Left ventricle myocardium inferior (tissue), 1 donor: ENCODE data around the gene SLC5A6. TPM values are rescaled to one million over a fixed set of nuclear protein-coding genes. Genes with fewer than 3 reads are reported as not detected.

Experiments used
- DNase-seq: peaks from one replicate; pipeline ENCODE4 v3.0.0-alpha.2; 2020
- H3K27ac ChIP-seq: fragments of 200-600 bp; replicated peaks from 2 replicates; pipeline ENCODE4 v1.8.0; 2021
- H3K27me3 ChIP-seq: fragments of 200-600 bp; 2 replicates; pipeline ENCODE4 v1.8.0; 2021; ENCODE audit warnings: low read depth
- H3K36me3 ChIP-seq: fragments of 200-600 bp; 2 replicates; pipeline ENCODE4 v1.8.0; 2021
- H3K4me1 ChIP-seq: fragments of 200-600 bp; 2 replicates; pipeline ENCODE4 v1.8.0; 2021
- H3K4me3 ChIP-seq: fragments of 200-600 bp; 2 replicates; pipeline ENCODE4 v1.8.0; 2021; ENCODE audit warnings: mild to moderate bottlenecking, moderate library complexity
- H3K9me3 ChIP-seq: fragments of 200-600 bp; replicated peaks from 2 replicates; pipeline ENCODE4 v1.8.0; 2021
- CTCF ChIP-seq: fragments of 200-600 bp; IDR thresholded peaks from 2 replicates; pipeline ENCODE4 v1.8.0; 2021; ENCODE audit warnings: antibody characterized with exemption, mild to moderate bottlenecking, borderline replicate concordance
- intact Hi-C: fragments of 100-400 bp; cut with micrococcal nuclease; formaldehyde crosslinking; loops from one replicate; pipeline ENCODE4 v1.11.0; 2022
- total RNA-seq: library from RNA; stranded (reverse); fragmentation: NEBNext Ultra II Directional; extraction: Animal tissue kit (Norgen Biotek cat#: 25700); gene quantifications from one replicate; pipeline ENCODE4 v1.2.1, GENCODE V29; 2021
- donor health status: DM: no; HTN: yes; CAD: no; lungs with severe emphysema.

The SLC5A6 gene
- total RNA-seq, 1 donor from 2014 or later = 12.0 TPM

- H3K9me3 ChIP-seq = no peaks in the 10 kb centered on the region
- H3K36me3 ChIP-seq = peaks cover 100% of the 10 kb centered on the region
- DNase-seq = no peak
- H3K27ac ChIP-seq = no peak overlapping the region
- H3K27me3 ChIP-seq = no peaks in the 10 kb centered on the region
- no peak for TF ChIP-seq CTCF
- intact Hi-C loops = no loop called here
- no peak overlapping the region for H3K4me3 ChIP-seq
- no peaks in the 10 kb centered on the region for H3K4me1 ChIP-seq
Observed at GRCh38 chr2:27236136-27236535, 24.1 kb upstream of the SLC5A6 start.

GRCh38 chr2:27233341-27233740 is 21.3 kb upstream of the SLC5A6 start:
- Histone ChIP-seq H3K4me3 (no peak overlapping the region), H3K27me3 (no peaks in the 10 kb centered on the region), H3K4me1 (no peaks in the 10 kb centered on the region), H3K27ac (no peak overlapping the region), H3K36me3 (peaks cover 97% of the 10 kb centered on the region), H3K9me3 (no peaks in the 10 kb centered on the region)
- no peak for DNase-seq
- intact Hi-C loops = no loop called here
- TF ChIP-seq CTCF = no peak

GRCh38 chr2:27231921-27232320 is 19.9 kb upstream of the SLC5A6 start:
- intact Hi-C loops = no loop called here
- no peak for DNase-seq
- no peaks in the 10 kb centered on the region for H3K9me3 ChIP-seq

GRCh38 chr2:27227501-27227900 is 15.4 kb upstream of the SLC5A6 start:
- TF ChIP-seq CTCF = no peak
- intact Hi-C loops = no loop called here

More at GRCh38 chr2:27231921-27232320, 19.9 kb upstream of the SLC5A6 start:
- no peaks in the 10 kb centered on the region for H3K27me3 ChIP-seq
- H3K4me1 ChIP-seq = no peaks in the 10 kb centered on the region
- TF ChIP-seq CTCF = no peak
- peaks cover 97% of the 10 kb centered on the region for H3K36me3 ChIP-seq
- no peak overlapping the region for H3K27ac ChIP-seq
- H3K4me3 ChIP-seq = no peak overlapping the region

GRCh38 chr2:27225526-27225925 is 13.5 kb upstream of the SLC5A6 start:
- Histone ChIP-seq H3K36me3 (peaks cover 96% of the 10 kb centered on the region), H3K27ac (no peak overlapping the region), H3K9me3 (no peaks in the 10 kb centered on the region), H3K4me1 (no peaks in the 10 kb centered on the region), H3K4me3 (no peak overlapping the region), H3K27me3 (no peaks in the 10 kb centered on the region)
- intact Hi-C loops = no loop called here
- no peak for DNase-seq
- TF ChIP-seq CTCF = no peak

More at GRCh38 chr2:27227501-27227900, 15.4 kb upstream of the SLC5A6 start:
- Histone ChIP-seq H3K4me3 (no peak overlapping the region), H3K36me3 (peaks cover 96% of the 10 kb centered on the region), H3K4me1 (no peaks in the 10 kb centered on the region), H3K9me3 (no peaks in the 10 kb centered on the region), H3K27ac (no peak overlapping the region), H3K27me3 (no peaks in the 10 kb centered on the region)
- no peak for DNase-seq

GRCh38 chr2:27223416-27223815 is 11.3 kb upstream of the SLC5A6 start:
- Histone ChIP-seq H3K27ac (no peak overlapping the region), H3K9me3 (no peaks in the 10 kb centered on the region), H3K36me3 (peaks cover 80% of the 10 kb centered on the region), H3K4me3 (no peak overlapping the region), H3K27me3 (no peaks in the 10 kb centered on the region), H3K4me1 (no peaks in the 10 kb centered on the region)
- no peak for TF ChIP-seq CTCF
- intact Hi-C loops = no loop called here
- no peak for DNase-seq
